Measurements from ENCODE around the gene GALNT13. TPM values are rescaled to one million over a fixed set of nuclear protein-coding genes. Genes with fewer than 3 reads are reported as not detected.

Gene GALNT13
- total and polyA plus RNA-seq, 2 donors (not counting 1 experiment from before 2014, with no cell fraction given), result 0.17 TPM; not detected in 1

DNA sequence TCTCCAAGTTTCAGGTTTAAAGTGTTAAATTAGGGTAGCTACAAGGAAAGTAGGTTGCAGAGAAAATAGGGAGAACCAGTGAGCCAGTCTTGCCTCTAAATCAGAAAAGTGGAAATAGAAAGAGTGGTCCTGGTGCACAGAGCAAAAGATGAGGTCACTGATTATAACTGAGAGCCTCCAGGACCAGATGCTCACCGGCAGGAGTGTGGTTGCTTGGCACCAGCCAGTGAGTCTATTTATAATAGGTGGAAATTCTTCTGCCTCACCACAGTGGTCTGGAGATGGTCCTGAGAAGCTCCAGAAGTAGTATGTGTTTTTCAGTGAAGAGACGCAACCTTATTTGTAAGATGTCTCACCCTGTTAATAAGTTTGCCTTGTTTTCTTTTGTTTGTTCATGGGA lies 452.9 kb downstream of the GALNT13 start:
- Histone ChIP-seq H3K36me3 (ENCODE audit: control insufficient read depth, insufficient read depth, low read length) (no peaks in the 10 kb centered on the region), H2AFZ (ENCODE audit: low read length) (no peak overlapping the region), H3K9me3 (ENCODE audit: control insufficient read depth, insufficient read depth, low read depth, low read length) (no peaks in the 10 kb centered on the region), H3K4me1 (ENCODE audit: control insufficient read depth, extremely low read depth, insufficient read depth, low read length) (no peaks in the 10 kb centered on the region), H3K79me2 (ENCODE audit: control insufficient read depth, insufficient read depth, low read length) (no peaks in the 10 kb centered on the region), H3K4me2 (ENCODE audit: extremely low read depth, insufficient read depth, low read length) (no peak overlapping the region), H3K9ac (ENCODE audit: insufficient read depth, low read length) (no peak overlapping the region), H3K27me3 (ENCODE audit: control insufficient read depth, insufficient read depth, low read length) (no peaks in the 10 kb centered on the region), H3K27ac (ENCODE audit: insufficient read depth, low read length) (no peak overlapping the region), H4K20me1 (ENCODE audit: control insufficient read depth, extremely low read depth, insufficient read depth, low read length) (no peaks in the 10 kb centered on the region), H3K4me3 (replicated peaks in 1 of 4; ENCODE audit: control extremely low read depth in 1 of 4, insufficient read depth in 1 of 4, low read depth in 3 of 4, low read length in 4 of 4) (no peak overlapping the region)
- TF ChIP-seq EZH2 (IDR thresholded peaks at IDR 0.05; ENCODE audit: low read length, missing control alignments), result no peak
- TF ChIP-seq, protein P1, sequence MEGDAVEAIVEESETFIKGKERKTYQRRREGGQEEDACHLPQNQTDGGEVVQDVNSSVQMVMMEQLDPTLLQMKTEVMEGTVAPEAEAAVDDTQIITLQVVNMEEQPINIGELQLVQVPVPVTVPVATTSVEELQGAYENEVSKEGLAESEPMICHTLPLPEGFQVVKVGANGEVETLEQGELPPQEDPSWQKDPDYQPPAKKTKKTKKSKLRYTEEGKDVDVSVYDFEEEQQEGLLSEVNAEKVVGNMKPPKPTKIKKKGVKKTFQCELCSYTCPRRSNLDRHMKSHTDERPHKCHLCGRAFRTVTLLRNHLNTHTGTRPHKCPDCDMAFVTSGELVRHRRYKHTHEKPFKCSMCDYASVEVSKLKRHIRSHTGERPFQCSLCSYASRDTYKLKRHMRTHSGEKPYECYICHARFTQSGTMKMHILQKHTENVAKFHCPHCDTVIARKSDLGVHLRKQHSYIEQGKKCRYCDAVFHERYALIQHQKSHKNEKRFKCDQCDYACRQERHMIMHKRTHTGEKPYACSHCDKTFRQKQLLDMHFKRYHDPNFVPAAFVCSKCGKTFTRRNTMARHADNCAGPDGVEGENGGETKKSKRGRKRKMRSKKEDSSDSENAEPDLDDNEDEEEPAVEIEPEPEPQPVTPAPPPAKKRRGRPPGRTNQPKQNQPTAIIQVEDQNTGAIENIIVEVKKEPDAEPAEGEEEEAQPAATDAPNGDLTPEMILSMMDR (conservative IDR thresholded peaks at IDR 0.05 in 1 of 2, IDR thresholded peaks at IDR 0.05 in 1 of 2; ENCODE audit: low read depth in 1 of 2, low read length in 2 of 2), result no peak
- DNase-seq (ENCODE audit: low read depth in 2 of 2), result no peak

DNA sequence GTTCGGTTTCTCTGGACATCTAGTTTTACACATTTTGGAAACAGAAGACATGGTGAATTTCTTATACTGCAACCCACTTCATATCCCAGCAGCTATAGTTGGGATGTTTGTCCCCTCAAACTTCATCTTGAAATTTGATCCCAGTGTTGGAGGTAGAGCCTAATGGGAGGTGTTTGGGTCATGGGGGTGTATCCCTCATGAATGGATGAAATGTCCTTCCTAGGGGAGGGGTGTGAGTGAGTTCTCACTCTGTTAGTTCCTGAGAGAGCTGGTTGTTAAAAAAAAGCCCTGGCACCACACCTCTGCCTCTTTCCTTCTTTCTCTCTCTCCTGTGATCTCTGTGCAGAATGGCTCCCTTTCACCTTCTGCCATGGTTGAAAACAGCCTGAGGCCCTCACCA lies 457.8 kb downstream of the GALNT13 start:
- Histone ChIP-seq H3K4me3 (replicated peaks in 1 of 4; ENCODE audit: control extremely low read depth in 1 of 4, insufficient read depth in 1 of 4, low read depth in 3 of 4, low read length in 4 of 4) (no peak overlapping the region), H3K79me2 (ENCODE audit: control insufficient read depth, insufficient read depth, low read length) (no peaks in the 10 kb centered on the region), H3K9ac (ENCODE audit: insufficient read depth, low read length) (no peak overlapping the region), H3K27me3 (ENCODE audit: control insufficient read depth, insufficient read depth, low read length) (no peaks in the 10 kb centered on the region), H3K27ac (ENCODE audit: insufficient read depth, low read length) (no peak overlapping the region), H3K36me3 (ENCODE audit: control insufficient read depth, insufficient read depth, low read length) (no peaks in the 10 kb centered on the region), H3K4me2 (ENCODE audit: extremely low read depth, insufficient read depth, low read length) (no peak overlapping the region), H2AFZ (ENCODE audit: low read length) (no peak overlapping the region), H4K20me1 (ENCODE audit: control insufficient read depth, extremely low read depth, insufficient read depth, low read length) (no peaks in the 10 kb centered on the region), H3K4me1 (ENCODE audit: control insufficient read depth, extremely low read depth, insufficient read depth, low read length) (no peaks in the 10 kb centered on the region), H3K9me3 (ENCODE audit: control insufficient read depth, insufficient read depth, low read depth, low read length) (no peaks in the 10 kb centered on the region)
- DNase-seq (ENCODE audit: low read depth in 2 of 2), result no peak
- TF ChIP-seq EZH2 (IDR thresholded peaks at IDR 0.05; ENCODE audit: low read length, missing control alignments), result no peak
- TF ChIP-seq, protein P1 (conservative IDR thresholded peaks at IDR 0.05 in 1 of 2, IDR thresholded peaks at IDR 0.05 in 1 of 2; ENCODE audit: low read depth in 1 of 2, low read length in 2 of 2), result no peak

DNA sequence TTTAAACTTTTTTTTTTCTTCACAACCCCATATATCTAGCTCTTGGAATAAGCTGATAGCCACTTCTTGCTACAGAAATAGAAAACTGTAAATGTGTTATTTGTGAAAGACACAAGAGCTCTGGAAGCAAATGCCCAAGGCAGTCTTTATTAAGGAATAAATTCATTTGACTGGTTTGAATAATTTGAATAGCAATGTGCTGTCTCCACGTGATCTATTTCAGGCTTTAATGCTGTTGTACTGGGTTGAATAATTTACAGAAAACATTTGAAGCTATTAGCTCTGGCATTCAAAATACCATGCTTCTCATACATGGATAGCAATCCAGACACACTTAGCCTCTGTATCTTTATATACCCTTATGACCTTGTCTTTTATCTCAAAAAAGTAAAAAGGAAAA lies 460.1 kb downstream of the GALNT13 start:
- Histone ChIP-seq H3K27me3 (ENCODE audit: control insufficient read depth, insufficient read depth, low read length) (no peaks in the 10 kb centered on the region), H3K4me3 (replicated peaks in 1 of 4; ENCODE audit: control extremely low read depth in 1 of 4, insufficient read depth in 1 of 4, low read depth in 3 of 4, low read length in 4 of 4) (no peak overlapping the region), H2AFZ (ENCODE audit: low read length) (no peak overlapping the region), H3K4me2 (ENCODE audit: extremely low read depth, insufficient read depth, low read length) (no peak overlapping the region), H3K36me3 (ENCODE audit: control insufficient read depth, insufficient read depth, low read length) (no peaks in the 10 kb centered on the region), H3K79me2 (ENCODE audit: control insufficient read depth, insufficient read depth, low read length) (no peaks in the 10 kb centered on the region), H3K9me3 (ENCODE audit: control insufficient read depth, insufficient read depth, low read depth, low read length) (no peaks in the 10 kb centered on the region), H3K4me1 (ENCODE audit: control insufficient read depth, extremely low read depth, insufficient read depth, low read length) (no peaks in the 10 kb centered on the region), H3K9ac (ENCODE audit: insufficient read depth, low read length) (no peak overlapping the region), H4K20me1 (ENCODE audit: control insufficient read depth, extremely low read depth, insufficient read depth, low read length) (no peaks in the 10 kb centered on the region), H3K27ac (ENCODE audit: insufficient read depth, low read length) (no peak overlapping the region)
- TF ChIP-seq, protein P1 (conservative IDR thresholded peaks at IDR 0.05 in 1 of 2, IDR thresholded peaks at IDR 0.05 in 1 of 2; ENCODE audit: low read depth in 1 of 2, low read length in 2 of 2), result no peak
- TF ChIP-seq EZH2 (IDR thresholded peaks at IDR 0.05; ENCODE audit: low read length, missing control alignments), result no peak
- DNase-seq (ENCODE audit: low read depth in 2 of 2), result no peak

Measured in fibroblast of lung (primary cell).